ENCODE measurements around the gene KXD1.

DNA sequence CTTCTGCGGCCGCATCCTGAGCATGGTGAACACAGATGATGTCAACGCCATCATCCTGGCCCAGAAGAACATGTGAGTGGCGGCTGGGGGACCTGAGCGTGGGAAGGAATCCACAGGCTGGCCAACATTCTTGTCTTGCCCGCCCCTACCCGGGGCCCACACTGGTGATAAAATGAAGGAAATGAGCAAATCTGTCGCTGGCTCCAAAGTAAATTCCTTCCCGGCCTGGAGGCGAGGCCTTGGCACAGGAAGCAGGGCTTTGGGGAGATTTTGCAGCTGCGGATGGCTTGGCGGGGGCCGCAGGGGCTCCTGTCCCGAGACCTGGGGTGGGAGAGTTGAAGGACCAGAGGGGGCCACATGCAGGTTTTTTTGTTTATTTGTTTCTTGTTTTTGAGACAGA, 4.4 kb downstream of the KXD1 start:
- TF ChIP-seq MEF2A (IDR thresholded peaks at IDR 0.05; ENCODE audit: insufficient read depth, low read depth, low read length) (no peak), CHD1 (IDR thresholded peaks at IDR 0.05; ENCODE audit: low read depth, low read length) (no peak), YY1 (IDR thresholded peaks at IDR 0.05; ENCODE audit: low read depth, low read length) (no peak)
